Fibroblast of the aortic adventitia (primary cell): ENCODE results near the gene CCDC77. TPM values are rescaled to one million over a fixed set of nuclear protein-coding genes. Genes with fewer than 3 reads are reported as not detected.
A peak's percentile ranks its signal among the peaks of the same experiment; 100 is the strongest.

ENCODE experiments used
- DNase-seq: peaks from one replicate; pipeline ENCODE4 v3.0.0-alpha.2; 2010; ENCODE audit warnings: low read depth
- H3K4me3 ChIP-seq: 2 replicates; pipeline ENCODE4 v1.5.1; 2011; ENCODE audit warnings: low read depth, mild to moderate bottlenecking, control low read depth, low read length, moderate library complexity
- CTCF ChIP-seq: IDR thresholded peaks from 2 replicates; pipeline ENCODE4 v1.5.1; 2011; ENCODE audit warnings: mild to moderate bottlenecking, low read length, control low read depth, inconsistent platforms; ENCODE audit not compliant: insufficient read depth
- total RNA-seq: library from RNA; depleted of rRNA; stranded (reverse); fragments of >200 nt; gene quantifications from 2 replicates; pipeline ENCODE4 v1.2.3, GENCODE V29; 2012; ENCODE audit warnings: low replicate concordance

CCDC77 gene
- total RNA-seq, 1 donor, result 15.4 TPM

GRCh38 chr12:467591-467990 is 66.1 kb downstream of the CCDC77 start:
- no peak for DNase-seq
- no peak for TF ChIP-seq CTCF
- H3K4me3 ChIP-seq, result no peak overlapping the region

GRCh38 chr12:468671-469389 is 67.4 kb downstream of the CCDC77 start:
- DNase-seq, result peak; percentile 33
- no peak for TF ChIP-seq CTCF
- no peak overlapping the region for H3K4me3 ChIP-seq

GRCh38 chr12:470133-470532 is 68.7 kb downstream of the CCDC77 start:
- no peak overlapping the region for H3K4me3 ChIP-seq
- DNase-seq, result no peak
- no peak for TF ChIP-seq CTCF

GRCh38 chr12:473198-473597 is 71.8 kb downstream of the CCDC77 start:
- H3K4me3 ChIP-seq, result no peak overlapping the region
- TF ChIP-seq CTCF, result no peak
- DNase-seq, result no peak

GRCh38 chr12:473863-474577 is 72.6 kb downstream of the CCDC77 start:
- no peak overlapping the region for H3K4me3 ChIP-seq
- DNase-seq, result no peak
- TF ChIP-seq CTCF, result no peak

GRCh38 chr12:475286-475685 is 73.8 kb downstream of the CCDC77 start:
- H3K4me3 ChIP-seq, result no peak overlapping the region
- DNase-seq, result no peak
- TF ChIP-seq CTCF, result no peak

GRCh38 chr12:479161-479560 is 77.7 kb downstream of the CCDC77 start:
- no peak for TF ChIP-seq CTCF

More at GRCh38 chr12:479161-479560, 77.7 kb downstream of the CCDC77 start:
- DNase-seq, result no peak
- H3K4me3 ChIP-seq, result no peak overlapping the region
